Measurements from ENCODE around the gene RPRML. TPM values are rescaled to one million over a fixed set of nuclear protein-coding genes. Genes with fewer than 3 reads are reported as not detected.
"Not testable (repeated sequence)": the region's sequence is repeated elsewhere in the genome, so short reads cannot be mapped to it uniquely, and the experiment has no call there.

Gene RPRML
- total RNA-seq, result 1 to 10 TPM in 1 of 2 donors, not detected in 1; 2.2 TPM

DNA sequence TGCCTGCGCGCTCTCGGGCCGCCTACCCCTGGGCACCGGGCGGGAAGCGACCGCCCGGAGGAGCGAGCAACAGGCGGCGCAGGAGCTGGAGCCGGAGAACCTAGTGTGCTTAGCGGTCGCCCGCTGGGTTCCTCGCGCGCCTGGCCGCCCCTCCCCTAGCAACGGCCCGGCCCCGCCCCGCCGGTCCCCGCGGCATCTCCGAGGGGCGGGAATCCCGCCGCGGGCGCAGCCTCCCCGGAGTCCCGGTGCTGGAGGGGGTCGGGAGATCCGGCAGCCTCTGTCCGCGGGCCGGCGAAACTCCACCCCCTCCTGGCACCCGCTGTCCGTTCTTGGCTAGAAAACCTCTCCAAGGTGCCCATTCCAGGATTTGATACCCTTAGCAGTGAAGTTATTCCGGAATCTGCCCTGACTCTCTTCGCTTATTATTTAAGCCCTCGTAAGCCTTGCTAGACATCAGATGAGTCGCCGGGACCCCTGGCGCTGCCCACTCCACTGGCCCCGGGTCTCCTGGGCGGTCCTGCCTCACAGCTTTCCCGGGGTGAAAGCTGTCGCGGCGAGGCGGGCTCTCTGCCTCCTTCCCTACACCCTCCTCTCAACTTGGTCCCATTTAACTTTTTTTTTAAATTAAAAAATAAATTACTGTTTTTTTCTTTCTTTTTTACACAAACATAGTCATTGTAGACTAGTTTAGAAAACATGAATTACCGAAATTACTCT is at the start of gene RPRML:
Gene RPRML (minus strand): TSS at position 107 of the 717 bp plus-strand sequence. CDS start 246 bp downstream, outside the sequence.
- Histone ChIP-seq H3K4me1 (replicated peaks) (peaks cover 3% of the 10 kb centered on the region), H3K27ac (no peak within 1 kb of the TSS), H3K9me3 (no peaks in the 10 kb centered on the region), H3K27me3 (replicated peaks; ENCODE audit: insufficient read depth) (no peaks in the 10 kb centered on the region), H3K4me3 (peak within 1 kb of the TSS; percentile 34 to 46), H3K36me3 (no peaks in the 10 kb centered on the region)
- TF ChIP-seq POLR2AphosphoS5 (IDR thresholded peaks at IDR 0.05) (no peak), POLR2A (IDR thresholded peaks at IDR 0.05) (no peak)
- TF ChIP-seq, protein P1, sequence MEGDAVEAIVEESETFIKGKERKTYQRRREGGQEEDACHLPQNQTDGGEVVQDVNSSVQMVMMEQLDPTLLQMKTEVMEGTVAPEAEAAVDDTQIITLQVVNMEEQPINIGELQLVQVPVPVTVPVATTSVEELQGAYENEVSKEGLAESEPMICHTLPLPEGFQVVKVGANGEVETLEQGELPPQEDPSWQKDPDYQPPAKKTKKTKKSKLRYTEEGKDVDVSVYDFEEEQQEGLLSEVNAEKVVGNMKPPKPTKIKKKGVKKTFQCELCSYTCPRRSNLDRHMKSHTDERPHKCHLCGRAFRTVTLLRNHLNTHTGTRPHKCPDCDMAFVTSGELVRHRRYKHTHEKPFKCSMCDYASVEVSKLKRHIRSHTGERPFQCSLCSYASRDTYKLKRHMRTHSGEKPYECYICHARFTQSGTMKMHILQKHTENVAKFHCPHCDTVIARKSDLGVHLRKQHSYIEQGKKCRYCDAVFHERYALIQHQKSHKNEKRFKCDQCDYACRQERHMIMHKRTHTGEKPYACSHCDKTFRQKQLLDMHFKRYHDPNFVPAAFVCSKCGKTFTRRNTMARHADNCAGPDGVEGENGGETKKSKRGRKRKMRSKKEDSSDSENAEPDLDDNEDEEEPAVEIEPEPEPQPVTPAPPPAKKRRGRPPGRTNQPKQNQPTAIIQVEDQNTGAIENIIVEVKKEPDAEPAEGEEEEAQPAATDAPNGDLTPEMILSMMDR (IDR thresholded peaks at IDR 0.05), result no peak
- WGBS, result 1% methylated on average over 57 of the region's 57 CpGs
- intact Hi-C loops (cut with DNase I), result no loop called here
- DNase-seq (ENCODE audit: low spot score), result no peak

DNA sequence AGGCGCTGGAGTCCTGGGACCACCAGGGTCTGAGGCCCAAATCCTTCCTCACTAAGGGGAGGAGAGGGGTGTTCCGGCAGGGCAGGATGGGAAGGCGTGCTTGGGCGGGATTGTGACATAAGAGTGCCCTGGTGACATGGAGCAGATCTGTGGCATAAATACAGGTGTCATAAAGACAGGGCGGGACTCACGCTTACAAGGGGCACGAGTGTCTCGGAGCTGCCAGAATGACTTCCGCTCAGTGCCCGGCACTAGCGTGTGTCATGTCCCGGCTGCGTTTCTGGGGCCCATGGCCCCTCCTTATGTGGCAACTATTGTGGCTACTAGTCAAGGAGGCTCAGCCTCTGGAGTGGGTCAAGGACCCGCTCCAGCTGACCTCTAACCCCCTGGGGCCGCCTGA is 37.9 kb upstream of the RPRML start:
- H3K4me1 ChIP-seq (replicated peaks); H3K36me3 ChIP-seq; H3K27ac ChIP-seq; H3K4me3 ChIP-seq; H3K27me3 ChIP-seq (replicated peaks; ENCODE audit: insufficient read depth); DNase-seq (ENCODE audit: low spot score); H3K9me3 ChIP-seq; intact Hi-C loops (cut with DNase I): not testable (repeated sequence)
- WGBS, result 95% methylated on average over 12 of the region's 15 CpGs

DNA sequence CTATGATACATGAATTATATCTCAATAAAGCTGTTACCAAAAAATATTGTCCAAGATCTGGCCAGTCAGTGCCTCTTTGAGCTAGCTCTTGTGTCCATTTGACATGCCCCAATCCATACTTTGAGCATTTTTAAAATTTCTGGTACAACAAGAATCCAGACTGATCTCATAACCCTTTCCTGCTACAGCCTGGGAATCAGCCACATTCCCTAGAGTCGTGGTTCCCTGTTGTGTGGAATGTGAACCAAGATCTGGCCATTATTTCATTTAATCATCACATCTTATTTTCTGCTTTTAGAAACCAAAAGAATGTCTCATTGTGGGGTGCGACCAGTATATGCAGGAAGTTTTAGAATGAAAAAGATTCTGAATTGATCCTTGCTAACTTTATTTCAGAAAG is 34.3 kb upstream of the RPRML start:
- Histone ChIP-seq H3K4me1 (replicated peaks) (no peaks in the 10 kb centered on the region), H3K4me3 (no peak overlapping the region), H3K27me3 (replicated peaks; ENCODE audit: insufficient read depth) (no peaks in the 10 kb centered on the region), H3K27ac (no peak overlapping the region), H3K36me3 (no peaks in the 10 kb centered on the region), H3K9me3 (no peaks in the 10 kb centered on the region)
- TF ChIP-seq POLR2A (IDR thresholded peaks at IDR 0.05) (no peak), POLR2AphosphoS5 (IDR thresholded peaks at IDR 0.05) (no peak)
- DNase-seq (ENCODE audit: low spot score), result no peak
- 91% methylated on average over 2 of the region's 2 CpGs for WGBS
- intact Hi-C loops (cut with DNase I), result no loop called here

DNA sequence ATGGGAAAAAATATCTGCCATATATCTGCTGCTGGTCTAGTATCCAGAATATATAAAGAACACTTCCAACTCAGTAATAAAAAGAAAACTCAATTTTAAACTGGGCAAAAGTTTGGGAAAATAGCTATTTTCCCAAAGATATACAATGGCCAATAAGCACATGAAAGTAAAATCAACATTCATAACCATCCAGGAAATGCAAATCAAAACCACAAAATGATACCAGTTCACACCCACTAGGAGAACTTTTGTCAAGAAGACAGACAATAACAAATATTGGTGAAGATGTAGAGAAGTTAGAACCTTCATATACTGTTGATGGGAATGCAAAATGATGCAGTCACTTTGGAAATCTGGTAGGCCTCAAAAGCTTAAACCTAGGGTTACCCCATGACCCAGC is 33.4 kb upstream of the RPRML start:
- Histone ChIP-seq H3K4me1 (replicated peaks) (no peaks in the 10 kb centered on the region), H3K27me3 (replicated peaks; ENCODE audit: insufficient read depth) (no peaks in the 10 kb centered on the region), H3K9me3 (no peaks in the 10 kb centered on the region), H3K36me3 (no peaks in the 10 kb centered on the region), H3K4me3 (no peak overlapping the region), H3K27ac (no peak overlapping the region)
- DNase-seq (ENCODE audit: low spot score), result no peak
- TF ChIP-seq POLR2A (IDR thresholded peaks at IDR 0.05) (no peak), POLR2AphosphoS5 (IDR thresholded peaks at IDR 0.05) (no peak)
- TF ChIP-seq, protein P1 (IDR thresholded peaks at IDR 0.05), result no peak
- intact Hi-C loops (cut with DNase I), result no loop called here

DNA sequence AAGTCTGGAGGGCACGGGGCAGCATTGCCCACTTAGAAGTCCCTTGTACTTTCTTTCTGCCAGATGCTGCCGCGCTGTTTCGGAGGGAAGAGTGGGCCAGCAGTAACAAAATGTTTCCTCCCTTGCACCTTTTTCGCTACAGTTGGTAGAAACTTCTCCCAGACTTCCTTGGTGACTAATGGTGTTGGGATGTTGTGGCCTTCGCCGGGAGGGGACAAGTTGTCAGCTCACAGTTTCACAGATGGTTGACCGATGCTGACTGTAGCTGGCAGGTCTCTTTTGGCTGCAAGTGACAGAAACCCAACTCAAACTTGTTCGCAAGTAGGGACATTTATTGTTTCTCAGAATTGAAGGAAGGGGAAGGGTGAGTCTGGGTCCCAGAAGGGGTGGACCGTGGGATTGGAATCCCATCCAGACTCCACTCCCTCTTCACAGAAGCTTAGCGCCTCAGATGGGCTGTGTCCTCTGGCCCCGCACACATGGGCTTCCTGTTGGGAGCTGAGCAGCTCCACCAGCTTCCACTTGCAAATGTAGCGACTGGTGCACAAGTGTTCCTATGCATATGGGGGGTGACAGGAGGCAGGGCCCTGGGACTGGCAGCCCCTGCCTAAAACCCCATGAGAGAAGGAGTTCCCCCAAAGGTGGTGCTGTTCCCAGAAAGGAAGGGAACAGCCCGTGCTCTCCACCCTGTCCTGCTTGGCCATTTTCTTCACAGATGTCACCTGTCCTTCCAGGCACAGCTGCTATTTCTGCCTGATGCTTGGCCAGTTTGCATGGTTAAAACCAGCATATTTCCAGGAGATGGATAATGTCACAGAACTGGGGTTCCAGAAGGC is 30.9 kb upstream of the RPRML start:
- intact Hi-C loops (cut with DNase I), result no loop called here

More for the DNA sequence above, 30.9 kb upstream of the RPRML start:
- H3K9me3 ChIP-seq, result no peaks in the 10 kb centered on the region
- H3K36me3 ChIP-seq, result no peaks in the 10 kb centered on the region
- H3K4me3 ChIP-seq, result no peak overlapping the region
- DNase-seq (ENCODE audit: low spot score), result no peak
- H3K4me1 ChIP-seq (replicated peaks), result no peaks in the 10 kb centered on the region
- TF ChIP-seq, protein P1 (IDR thresholded peaks at IDR 0.05), result no peak
- no peak for TF ChIP-seq POLR2A (IDR thresholded peaks at IDR 0.05)
- TF ChIP-seq POLR2AphosphoS5 (IDR thresholded peaks at IDR 0.05), result no peak
- H3K27me3 ChIP-seq (replicated peaks; ENCODE audit: insufficient read depth), result no peaks in the 10 kb centered on the region
- 89% methylated on average over 14 of the region's 14 CpGs for WGBS
- H3K27ac ChIP-seq, result no peak overlapping the region
